ENCODE results near the gene CAPRIN2.

GRCh38 chr12:30687265-30687986 lies 67.3 kb downstream of the CAPRIN2 start:
- no peak for TF ChIP-seq POLR2A (IDR thresholded peaks at IDR 0.05)
- no peak for TF ChIP-seq CTCF (IDR thresholded peaks at IDR 0.05)

All from testis (tissue), 2 donors.